Coronary artery (tissue), 2 donors: ENCODE results near the gene KMT5B.

Source experiments
- DNase-seq: peaks from one replicate; pipeline ENCODE4 v3.0.0-alpha.2; 2017; ENCODE audit warnings: low spot score
- H3K27ac ChIP-seq, 2 donors: fragments of 200-600 bp; sonication (generic); one replicate each; pipeline ENCODE4 v1.5.1; 2016 to 2019
- H3K4me3 ChIP-seq: fragments of 200-600 bp; sonication (generic); 2 replicates; pipeline ENCODE4 v1.5.1; 2016; ENCODE audit warnings: mild to moderate bottlenecking, moderate library complexity
- TF ChIP-seq, protein P1 (sequence below): fragments of 200-600 bp; sonication (generic); IDR thresholded peaks from one replicate; pipeline ENCODE4 v1.5.1; 2019; ENCODE audit warnings: antibody characterized with exemption

KMT5B gene

DNA sequence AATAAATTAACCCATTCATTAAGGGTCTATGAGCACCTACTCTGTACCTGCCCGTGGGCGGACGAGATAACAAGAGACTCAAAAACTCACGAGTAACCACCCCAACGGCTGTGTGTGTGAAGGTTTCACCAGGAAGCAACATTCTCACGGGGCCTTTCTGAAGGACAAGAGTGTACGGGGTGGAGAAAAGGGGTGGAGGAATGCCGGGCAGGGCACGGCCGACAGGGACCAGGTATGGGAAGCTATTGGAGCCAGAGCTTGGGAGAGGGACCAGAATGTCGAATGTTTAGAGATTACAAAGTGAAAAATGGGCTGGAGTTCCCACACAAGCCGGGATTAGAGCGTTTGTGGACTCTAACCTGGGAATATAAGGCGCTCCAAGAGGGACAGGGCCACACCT lies 1.6 kb downstream of the KMT5B start:
- no peak for DNase-seq
- TF ChIP-seq, protein P1, sequence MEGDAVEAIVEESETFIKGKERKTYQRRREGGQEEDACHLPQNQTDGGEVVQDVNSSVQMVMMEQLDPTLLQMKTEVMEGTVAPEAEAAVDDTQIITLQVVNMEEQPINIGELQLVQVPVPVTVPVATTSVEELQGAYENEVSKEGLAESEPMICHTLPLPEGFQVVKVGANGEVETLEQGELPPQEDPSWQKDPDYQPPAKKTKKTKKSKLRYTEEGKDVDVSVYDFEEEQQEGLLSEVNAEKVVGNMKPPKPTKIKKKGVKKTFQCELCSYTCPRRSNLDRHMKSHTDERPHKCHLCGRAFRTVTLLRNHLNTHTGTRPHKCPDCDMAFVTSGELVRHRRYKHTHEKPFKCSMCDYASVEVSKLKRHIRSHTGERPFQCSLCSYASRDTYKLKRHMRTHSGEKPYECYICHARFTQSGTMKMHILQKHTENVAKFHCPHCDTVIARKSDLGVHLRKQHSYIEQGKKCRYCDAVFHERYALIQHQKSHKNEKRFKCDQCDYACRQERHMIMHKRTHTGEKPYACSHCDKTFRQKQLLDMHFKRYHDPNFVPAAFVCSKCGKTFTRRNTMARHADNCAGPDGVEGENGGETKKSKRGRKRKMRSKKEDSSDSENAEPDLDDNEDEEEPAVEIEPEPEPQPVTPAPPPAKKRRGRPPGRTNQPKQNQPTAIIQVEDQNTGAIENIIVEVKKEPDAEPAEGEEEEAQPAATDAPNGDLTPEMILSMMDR = no peak
- Histone ChIP-seq H3K4me3 (peak overlapping the region; percentile 84), H3K27ac (no peak overlapping the region)

DNA sequence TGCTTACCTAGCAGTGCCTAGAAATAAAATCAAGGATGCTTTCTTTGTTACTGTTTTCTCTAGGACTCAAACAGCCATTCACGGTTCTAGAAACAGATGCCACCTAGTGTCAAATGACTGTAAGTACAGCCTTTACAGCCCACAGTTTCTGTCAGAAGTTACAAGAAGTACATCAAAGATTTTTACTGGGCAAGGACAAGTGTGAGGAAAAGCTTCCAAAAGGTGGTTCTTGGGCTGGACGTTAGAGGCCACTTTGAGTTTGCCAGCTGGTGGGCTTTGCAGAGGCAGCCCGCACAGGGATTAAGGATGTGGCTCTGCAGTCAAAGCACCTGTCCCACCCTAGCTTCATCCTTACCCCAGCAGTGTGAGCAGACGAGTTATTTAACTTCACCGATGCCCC lies 6.9 kb downstream of the KMT5B start:
- H3K27ac ChIP-seq = no peak overlapping the region
- no peak overlapping the region for H3K4me3 ChIP-seq
- TF ChIP-seq, protein P1 = peak; percentile 61
- DNase-seq = no peak

DNA sequence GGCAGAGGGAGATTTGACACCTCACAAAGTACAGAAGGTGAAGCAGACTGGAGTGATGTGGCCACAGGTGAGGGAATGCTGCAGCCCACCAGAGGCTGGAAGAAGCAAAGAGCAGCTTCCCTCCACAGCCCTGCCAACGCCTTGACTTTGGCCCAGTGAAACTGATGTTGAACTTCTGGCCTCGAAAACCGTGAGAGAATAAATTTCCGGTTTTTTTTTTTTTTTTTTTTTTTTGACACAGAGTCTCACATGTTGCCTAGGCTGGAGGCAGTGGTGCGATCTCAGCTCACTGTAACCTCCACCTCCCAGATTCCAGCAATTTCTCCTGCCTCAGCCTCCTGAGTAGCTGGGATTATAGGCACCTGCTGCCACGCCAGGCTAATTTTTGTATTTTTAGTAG lies 8.7 kb downstream of the KMT5B start:
- no peak for DNase-seq
- TF ChIP-seq, protein P1 = no peak

DNA sequence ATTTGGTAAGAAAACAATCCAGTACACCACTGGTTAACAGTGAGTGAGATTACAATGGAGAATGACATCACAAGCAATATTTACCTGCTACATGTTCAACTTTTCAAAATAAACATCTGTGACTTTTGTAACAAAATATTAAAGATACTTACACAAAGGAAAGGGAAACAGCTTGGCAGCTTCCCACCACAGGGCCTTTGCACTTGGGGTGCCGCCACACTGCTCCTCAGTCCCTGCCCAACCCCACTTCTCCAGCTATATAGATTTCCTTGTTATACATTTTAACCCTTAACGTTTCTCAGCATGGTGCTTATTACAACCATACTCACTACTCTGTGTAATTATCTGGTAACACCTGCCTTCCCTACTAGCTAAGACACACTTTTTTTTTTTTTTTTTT lies 10.9 kb downstream of the KMT5B start:
- TF ChIP-seq, protein P1 = no peak
- Histone ChIP-seq H3K4me3 (no peak overlapping the region), H3K27ac (no peak overlapping the region)
- DNase-seq = no peak

More for the DNA sequence above, 8.7 kb downstream of the KMT5B start:
- H3K4me3 ChIP-seq = no peak overlapping the region
- no peak overlapping the region for H3K27ac ChIP-seq

DNA sequence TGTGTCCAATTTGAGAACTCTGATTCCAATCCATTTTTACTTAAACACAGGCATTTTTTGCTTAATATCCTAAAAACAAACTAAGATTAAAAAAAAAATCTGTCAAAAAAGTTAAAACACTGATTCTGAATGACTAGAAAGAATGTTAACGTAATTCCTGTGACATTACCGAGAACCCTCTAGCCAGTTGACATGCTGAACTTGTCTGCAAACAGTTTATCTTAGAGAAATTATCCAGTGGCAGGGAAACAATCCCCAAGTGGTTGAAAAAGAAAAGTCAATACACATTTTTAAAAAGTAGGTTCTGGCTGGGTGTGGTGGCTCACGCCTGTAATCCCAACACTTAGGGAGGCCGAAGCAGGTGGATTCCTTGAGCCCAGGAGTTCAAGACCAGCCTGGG lies 11.6 kb downstream of the KMT5B start:
- DNase-seq = no peak
- TF ChIP-seq, protein P1 = no peak
- Histone ChIP-seq H3K27ac (no peak overlapping the region), H3K4me3 (no peak overlapping the region)

DNA sequence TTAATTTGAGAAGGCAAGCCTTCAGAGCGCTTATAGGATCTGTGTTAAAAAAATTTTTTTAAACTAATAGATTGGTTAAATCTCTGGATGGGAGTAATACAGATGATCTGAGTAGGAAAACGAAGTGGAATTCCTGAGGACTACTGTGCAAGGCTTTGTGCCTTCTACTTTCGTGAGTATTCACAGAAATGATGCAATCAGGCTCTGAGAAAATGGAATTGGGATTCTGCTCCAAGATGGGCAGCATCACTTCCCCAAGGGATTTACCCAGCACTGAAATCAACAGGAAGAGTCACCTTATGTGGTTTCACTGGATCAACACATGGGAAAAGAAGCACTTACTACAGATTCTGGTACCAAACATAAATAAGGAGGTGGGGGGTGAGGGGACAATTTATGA lies 12.5 kb downstream of the KMT5B start:
- no peak overlapping the region for H3K27ac ChIP-seq
- DNase-seq = no peak
- TF ChIP-seq, protein P1 = no peak

DNA sequence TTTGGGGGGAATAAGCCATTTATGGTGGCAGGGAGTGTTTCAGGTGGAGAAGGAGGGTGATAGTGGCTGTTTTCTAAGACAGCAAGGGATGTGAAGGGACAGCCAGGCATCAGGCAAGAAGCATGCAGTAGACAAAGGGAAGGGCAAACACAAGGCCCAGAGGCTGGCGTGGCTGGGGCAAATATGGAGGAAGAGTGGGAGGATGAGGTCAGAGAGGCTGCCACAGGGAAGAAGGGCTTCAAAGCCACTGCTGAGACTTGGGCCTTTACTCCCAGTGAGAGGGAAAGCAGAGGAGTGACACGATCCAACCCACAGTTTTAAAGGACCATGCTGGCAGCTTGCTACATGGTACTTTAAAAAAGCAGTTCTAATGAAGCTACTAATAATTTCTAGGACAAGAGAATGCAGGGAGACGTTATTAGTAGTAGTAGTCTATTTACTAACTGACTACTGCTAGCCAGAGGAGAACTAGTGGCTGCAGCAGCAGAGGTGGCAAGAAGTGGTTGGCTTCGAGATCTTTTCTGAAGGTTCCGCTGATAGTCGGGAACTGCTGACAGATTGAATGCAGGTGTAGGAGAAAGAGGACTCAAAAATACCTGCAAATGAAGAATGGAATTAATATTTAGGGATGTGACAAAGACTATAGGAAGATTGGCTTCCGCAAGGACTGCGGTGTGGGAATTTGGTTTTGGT lies 13.7 kb downstream of the KMT5B start:
- no peak overlapping the region for H3K27ac ChIP-seq
- TF ChIP-seq, protein P1 = no peak
- DNase-seq = no peak
- H3K4me3 ChIP-seq = no peak overlapping the region

More for the DNA sequence above, 12.5 kb downstream of the KMT5B start:
- no peak overlapping the region for H3K4me3 ChIP-seq
